Thyroid gland (tissue), 4 donors: ENCODE results near the gene SUGCT. TPM values are rescaled to one million over a fixed set of nuclear protein-coding genes. Genes with fewer than 3 reads are reported as not detected.

ENCODE experiments used
- DNase-seq, 2 donors: peaks; one replicate each; pipeline ENCODE4 v3.0.0-alpha.2; 2019
- H3K27ac ChIP-seq, 3 donors: fragments of 200-600 bp; sonication (generic); 1 replicate in 2 of 3; 2 replicates in 1 of 3; pipeline ENCODE4 v1.5.1; 2016 to 2019; ENCODE audit warnings: mild to moderate bottlenecking in 1 of 3, moderate library complexity in 1 of 3
- H3K27me3 ChIP-seq: fragments of 200-600 bp; sonication (generic); one replicate; pipeline ENCODE4 v1.5.1; 2019
- H3K36me3 ChIP-seq, 2 donors: fragments of 200-600 bp; sonication (generic); one replicate each; pipeline ENCODE4 v1.5.1; 2016 to 2019
- H3K4me1 ChIP-seq, 2 donors: fragments of 200-600 bp; sonication (generic); one replicate each; pipeline ENCODE4 v1.5.1; 2017 to 2019
- H3K4me3 ChIP-seq, 3 donors: fragments of 200-600 bp; sonication (generic); replicated peaks in 1 of 3; 1 replicate in 2 of 3; 2 replicates in 1 of 3; pipeline ENCODE4 v1.5.1; 2016; ENCODE audit warnings: mild to moderate bottlenecking in 1 of 3
- H3K9me3 ChIP-seq: fragments of 200-600 bp; sonication (generic); one replicate; pipeline ENCODE4 v1.5.1; 2017
- POLR2A ChIP-seq, 2 donors: fragments of 450-650 bp; IDR thresholded peaks; one replicate each; pipeline ENCODE4 v1.6.1; 2017; ENCODE audit warnings: antibody characterized with exemption in 2 of 2, mild to moderate bottlenecking in 2 of 2, moderate library complexity in 1 of 2
- WGBS, 2 donors: methylation state at CpG; one replicate each; pipeline ENCODE4 v1.1.5; 2017; 5-methylcytosine and 5-hydroxymethylcytosine counted together
- intact Hi-C: fragments of 100-400 bp; cut with DNase I; formaldehyde crosslinking; loops from one replicate; pipeline ENCODE4 v1.15.1; 2023
- total RNA-seq, 4 donors: library from RNA; depleted of rRNA; stranded (reverse); fragments of >200 nt; gene quantifications; one replicate each; pipeline ENCODE4 v1.2.3, GENCODE V29; 2016
- TF ChIP-seq, protein P1 (sequence below), 6 experiments: fragments of 200-600 bp in 3 of 6; fragments of 450-650 bp in 3 of 6; sonication (generic) in 3 of 6; IDR thresholded peaks; one replicate each; pipeline ENCODE4 v1.5.1; 2016 to 2019; ENCODE audit warnings: antibody characterized with exemption in 6 of 6, mild to moderate bottlenecking in 2 of 6, inconsistent platforms in 1 of 6, moderate library complexity in 1 of 6

The SUGCT gene
- total RNA-seq, 4 donors from 2014 or later = 1.3 to 15.2 (median 3.2) TPM

DNA sequence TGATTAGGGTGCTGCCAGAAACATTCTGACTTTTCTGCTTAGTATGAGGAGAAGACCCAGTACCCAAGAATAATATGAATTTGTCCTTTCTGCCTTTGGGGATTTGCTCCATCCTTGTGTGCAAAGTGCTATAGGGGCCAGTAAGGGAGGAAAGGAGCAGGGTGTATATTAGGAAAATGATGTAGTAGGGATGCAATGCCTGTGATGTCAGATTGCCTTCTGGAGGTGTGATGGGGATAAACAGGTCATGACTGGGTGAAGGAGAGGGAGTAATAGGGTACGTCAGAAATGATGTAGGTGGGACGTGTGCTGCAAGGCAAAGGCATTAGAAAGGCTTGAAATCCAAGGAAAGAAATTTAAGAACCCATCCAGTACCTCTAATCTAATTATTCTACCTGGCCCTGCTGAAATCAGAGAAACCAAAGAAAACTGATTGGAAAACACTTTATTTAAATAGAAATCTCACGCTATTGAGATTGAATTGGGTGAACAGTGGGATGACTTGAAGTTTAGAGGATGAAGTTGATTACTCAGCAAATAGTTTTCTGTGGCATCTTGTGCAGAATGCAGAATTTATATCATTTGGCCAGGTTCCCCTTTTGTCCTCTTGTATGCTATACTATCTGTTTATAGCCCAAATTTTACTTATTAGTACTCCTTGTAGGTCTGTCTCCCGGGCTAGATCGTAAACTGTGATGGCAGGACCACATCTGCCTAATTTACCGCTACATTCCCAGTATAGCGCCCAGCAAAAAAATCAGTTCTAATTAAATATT lies 503.9 kb downstream of the SUGCT start:
- 92 to 93% methylated on average over 7 of the region's 7 CpGs for WGBS, 2 donors
- no peaks in the 10 kb centered on the region for H3K36me3 ChIP-seq
- H3K9me3 ChIP-seq = no peaks in the 10 kb centered on the region
- H3K4me3 ChIP-seq = no peak overlapping the region
- H3K27me3 ChIP-seq = no peaks in the 10 kb centered on the region
- TF ChIP-seq POLR2A (IDR thresholded peaks at IDR 0.05) = no peak
- TF ChIP-seq, protein P1, sequence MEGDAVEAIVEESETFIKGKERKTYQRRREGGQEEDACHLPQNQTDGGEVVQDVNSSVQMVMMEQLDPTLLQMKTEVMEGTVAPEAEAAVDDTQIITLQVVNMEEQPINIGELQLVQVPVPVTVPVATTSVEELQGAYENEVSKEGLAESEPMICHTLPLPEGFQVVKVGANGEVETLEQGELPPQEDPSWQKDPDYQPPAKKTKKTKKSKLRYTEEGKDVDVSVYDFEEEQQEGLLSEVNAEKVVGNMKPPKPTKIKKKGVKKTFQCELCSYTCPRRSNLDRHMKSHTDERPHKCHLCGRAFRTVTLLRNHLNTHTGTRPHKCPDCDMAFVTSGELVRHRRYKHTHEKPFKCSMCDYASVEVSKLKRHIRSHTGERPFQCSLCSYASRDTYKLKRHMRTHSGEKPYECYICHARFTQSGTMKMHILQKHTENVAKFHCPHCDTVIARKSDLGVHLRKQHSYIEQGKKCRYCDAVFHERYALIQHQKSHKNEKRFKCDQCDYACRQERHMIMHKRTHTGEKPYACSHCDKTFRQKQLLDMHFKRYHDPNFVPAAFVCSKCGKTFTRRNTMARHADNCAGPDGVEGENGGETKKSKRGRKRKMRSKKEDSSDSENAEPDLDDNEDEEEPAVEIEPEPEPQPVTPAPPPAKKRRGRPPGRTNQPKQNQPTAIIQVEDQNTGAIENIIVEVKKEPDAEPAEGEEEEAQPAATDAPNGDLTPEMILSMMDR (IDR thresholded peaks at IDR 0.05) = no peak
- peaks cover 0 to 11% of the 10 kb centered on the region in 2 donors for H3K4me1 ChIP-seq
- no peak for DNase-seq
- intact Hi-C loops = no loop called here
- H3K27ac ChIP-seq = no peak overlapping the region

DNA sequence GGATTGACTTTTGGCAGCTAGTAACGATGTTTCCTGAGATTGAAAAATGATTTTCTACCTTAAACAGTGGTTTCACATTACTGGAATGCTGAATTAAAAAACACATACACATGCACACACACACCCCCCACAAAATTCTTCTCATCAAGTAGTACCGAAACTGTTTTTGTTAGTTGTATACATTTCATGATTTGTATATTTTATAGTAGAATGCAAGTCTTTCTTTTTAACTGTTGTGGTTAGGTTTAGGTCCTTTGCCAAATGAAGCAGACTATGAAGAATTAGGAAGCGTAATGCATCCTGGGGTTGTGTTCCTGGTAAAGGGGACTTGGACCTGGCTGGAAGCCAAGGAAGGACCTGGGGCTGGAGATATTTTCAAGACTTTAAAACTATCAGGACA lies 505.8 kb downstream of the SUGCT start:
- no peak overlapping the region for H3K4me3 ChIP-seq
- DNase-seq = peak in 1 of 2 donors; percentile 5
- H3K9me3 ChIP-seq = no peaks in the 10 kb centered on the region
- H3K4me1 ChIP-seq = peaks cover 0 to 11% of the 10 kb centered on the region in 2 donors
- WGBS, 2 donors = 37 to 49% methylated on average over 3 of the region's 3 CpGs
- no peaks in the 10 kb centered on the region for H3K27me3 ChIP-seq
- no peak overlapping the region for H3K27ac ChIP-seq
- no peaks in the 10 kb centered on the region for H3K36me3 ChIP-seq
- TF ChIP-seq POLR2A (IDR thresholded peaks at IDR 0.05) = no peak
- intact Hi-C loops = no loop called here

DNA sequence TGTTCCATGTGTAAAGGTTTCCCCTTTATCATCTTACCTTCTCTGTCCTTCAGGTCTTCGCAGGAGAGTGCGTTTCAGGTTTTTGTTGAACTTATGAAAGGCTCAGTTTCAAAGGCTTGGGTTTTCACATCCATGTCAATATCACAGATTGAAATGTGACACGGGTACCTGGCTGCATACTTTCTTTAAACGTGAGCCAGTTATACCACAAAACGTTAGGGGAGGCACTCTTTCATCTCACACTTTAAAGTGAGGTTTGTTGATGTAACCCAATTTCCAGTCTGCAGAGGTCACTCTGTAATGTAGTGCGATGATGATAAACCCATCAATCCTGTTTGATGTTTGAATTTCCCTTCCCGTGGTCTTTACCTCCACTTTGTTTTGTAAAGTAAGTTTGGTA lies 506.9 kb downstream of the SUGCT start:
- 25 to 35% methylated on average over 7 of the region's 7 CpGs for WGBS, 2 donors
- Histone ChIP-seq H3K4me1 (peaks cover 0 to 11% of the 10 kb centered on the region in 2 donors), H3K9me3 (no peaks in the 10 kb centered on the region), H3K27ac (no peak overlapping the region), H3K27me3 (no peaks in the 10 kb centered on the region), H3K36me3 (no peaks in the 10 kb centered on the region), H3K4me3 (no peak overlapping the region)
- DNase-seq = no peak
- no peak for TF ChIP-seq POLR2A (IDR thresholded peaks at IDR 0.05)
- TF ChIP-seq, protein P1 (IDR thresholded peaks at IDR 0.05) = no peak
- intact Hi-C loops = no loop called here

DNA sequence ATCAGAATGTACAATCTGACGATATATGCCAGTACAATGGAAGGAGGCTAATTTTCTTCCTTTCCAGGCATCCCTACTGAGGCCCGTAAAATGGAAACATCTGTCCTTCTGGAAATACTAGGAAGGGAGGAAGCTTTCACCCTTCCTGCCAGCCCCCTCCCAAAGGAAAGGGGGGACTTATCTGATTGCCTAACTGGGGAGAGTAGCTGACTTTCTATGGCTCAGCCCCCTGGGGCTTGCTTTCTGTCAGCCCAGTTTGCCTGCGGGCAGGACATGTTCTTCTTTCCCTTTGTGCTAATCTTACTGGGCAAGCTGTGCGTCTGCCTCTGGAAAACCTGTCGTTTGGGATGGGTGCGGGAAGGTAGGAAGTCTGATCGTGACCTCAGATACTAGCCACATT lies 508.9 kb downstream of the SUGCT start:
- Histone ChIP-seq H3K4me3 (no peak overlapping the region), H3K36me3 (no peaks in the 10 kb centered on the region), H3K27ac (no peak overlapping the region), H3K9me3 (no peaks in the 10 kb centered on the region), H3K27me3 (no peaks in the 10 kb centered on the region), H3K4me1 (peaks cover 0 to 11% of the 10 kb centered on the region in 2 donors)
- 88 to 91% methylated on average over 7 of the region's 7 CpGs for WGBS, 2 donors
- no peak for DNase-seq
- intact Hi-C loops = no loop called here
- TF ChIP-seq, protein P1 (IDR thresholded peaks at IDR 0.05) = no peak
- TF ChIP-seq POLR2A (IDR thresholded peaks at IDR 0.05) = no peak

DNA sequence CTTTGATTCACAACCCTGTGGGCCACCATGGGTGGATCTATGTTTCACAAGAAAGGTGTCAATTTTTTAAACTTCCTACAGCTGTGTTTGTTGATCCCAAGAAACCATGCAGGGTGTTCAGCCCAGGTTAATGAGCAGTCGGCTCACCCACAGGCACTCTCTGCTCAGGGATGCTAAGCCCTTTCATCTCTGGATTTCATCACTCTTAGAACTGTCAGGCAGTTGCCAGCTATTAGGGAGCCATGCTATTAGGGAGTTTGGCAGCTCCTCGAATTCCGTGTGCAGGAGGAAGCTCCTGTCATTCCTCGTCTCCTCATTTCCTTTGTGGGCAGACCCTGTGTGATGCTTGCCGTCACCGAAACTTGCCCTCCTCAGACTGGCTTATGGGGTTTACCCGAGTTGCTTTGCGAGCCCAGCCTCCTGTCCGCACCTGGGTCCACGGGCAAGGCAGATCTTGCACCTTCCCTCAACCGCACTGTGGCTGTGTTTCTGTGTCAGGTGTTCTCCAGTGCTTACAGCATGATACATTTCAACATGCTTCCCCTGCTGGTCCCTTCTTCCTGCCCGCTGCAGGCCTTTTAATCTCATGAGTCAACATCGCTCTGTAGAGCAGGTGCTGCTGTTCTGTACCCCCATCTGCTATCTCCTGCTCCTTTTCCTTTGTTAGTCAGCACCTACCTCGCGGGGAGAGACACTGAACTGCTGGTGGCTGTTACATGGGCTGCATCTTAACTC lies 509.8 kb downstream of the SUGCT start:
- 74 to 82% methylated on average over 15 of the region's 15 CpGs for WGBS, 2 donors
- TF ChIP-seq POLR2A (IDR thresholded peaks at IDR 0.05) = no peak
- TF ChIP-seq, protein P1 (IDR thresholded peaks at IDR 0.05) = no peak
- no peaks in the 10 kb centered on the region for H3K27me3 ChIP-seq

More for the DNA sequence above, 509.8 kb downstream of the SUGCT start:
- Histone ChIP-seq H3K36me3 (no peaks in the 10 kb centered on the region), H3K4me3 (no peak overlapping the region), H3K9me3 (no peaks in the 10 kb centered on the region), H3K4me1 (peaks cover 0 to 11% of the 10 kb centered on the region in 2 donors), H3K27ac (no peak overlapping the region)
- DNase-seq = no peak
- intact Hi-C loops = no loop called here
